GM12864 (cell line): ENCODE results near the gene CACNA2D2.

ENCODE experiments used
- DNase-seq: peaks from one replicate; pipeline ENCODE4 v3.0.0-alpha.2; 2011; ENCODE audit warnings: low read depth
- H3K4me3 ChIP-seq: 2 replicates; pipeline ENCODE4 v1.5.1; 2011; ENCODE audit warnings: mild to moderate bottlenecking, low read depth, low read length, control low read depth
- CTCF ChIP-seq: IDR thresholded peaks from 2 replicates; pipeline ENCODE4 v1.5.1; 2011; ENCODE audit warnings: low read depth, mild to moderate bottlenecking, moderate library complexity, low read length, control low read depth, inconsistent platforms; ENCODE audit errors: missing control alignments

The CACNA2D2 gene

GRCh38 chr3:50545781-50546180 lies 42.3 kb upstream of the CACNA2D2 start:
- no peak overlapping the region for H3K4me3 ChIP-seq
- no peak for TF ChIP-seq CTCF
- DNase-seq, result no peak

- H3K4me3 ChIP-seq, result no peak overlapping the region
- peak; percentile 94 for TF ChIP-seq CTCF
- DNase-seq, result no peak
These were observed 39.0 kb upstream of the CACNA2D2 start for GRCh38 chr3:50542177-50543034.

DNA sequence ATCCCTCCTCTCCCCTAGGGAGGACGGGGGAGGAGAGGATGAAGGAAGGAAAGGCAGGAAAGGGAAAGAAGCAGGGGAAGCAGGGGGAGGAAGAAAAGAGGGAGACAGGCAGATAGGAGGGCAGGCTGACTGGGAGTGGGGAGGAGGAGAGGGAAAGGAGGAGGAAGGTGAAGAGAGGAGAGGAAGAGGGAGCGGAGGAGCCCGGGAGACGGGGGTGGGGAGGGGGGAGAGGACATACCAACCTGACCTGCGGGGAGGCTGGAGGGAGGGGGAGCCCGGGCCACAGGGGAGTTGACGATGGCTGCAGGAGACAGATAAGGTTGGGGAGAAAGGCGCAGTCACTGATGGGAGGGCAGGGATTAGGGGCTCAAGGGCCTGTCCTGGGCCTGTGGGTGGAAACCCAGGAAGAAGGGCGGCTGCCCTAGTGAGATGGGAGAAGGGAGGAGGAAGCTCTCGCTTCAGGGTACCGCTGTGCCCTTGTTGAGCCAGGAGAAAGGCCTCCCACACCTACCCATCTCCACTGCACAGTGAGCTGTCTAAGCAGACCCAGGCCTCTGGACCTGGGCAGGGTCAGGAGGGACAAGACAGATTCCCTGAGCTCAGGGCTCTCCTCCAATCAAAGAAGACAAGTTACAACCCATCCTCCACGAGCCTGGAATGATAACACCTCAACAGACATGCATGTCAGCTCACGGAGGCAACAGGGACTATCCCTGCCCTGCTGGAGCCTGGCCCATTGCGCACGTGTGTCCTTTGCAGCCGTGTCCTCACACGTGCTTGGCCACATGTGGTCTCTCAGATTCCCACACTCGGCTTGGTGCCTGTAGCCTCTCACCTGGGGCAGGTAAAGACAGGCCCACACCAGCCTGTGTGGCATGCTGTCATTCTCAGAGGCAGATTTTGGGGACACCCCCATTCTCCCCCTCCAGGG lies 36.2 kb upstream of the CACNA2D2 start:
- TF ChIP-seq CTCF, result no peak
- no peak overlapping the region for H3K4me3 ChIP-seq
- DNase-seq, result no peak

- no peak for DNase-seq
- no peak overlapping the region for H3K4me3 ChIP-seq
- no peak for TF ChIP-seq CTCF
These were observed 34.1 kb upstream of the CACNA2D2 start for GRCh38 chr3:50537421-50538129.

- H3K4me3 ChIP-seq, result no peak overlapping the region
- TF ChIP-seq CTCF, result no peak
- no peak for DNase-seq
These were observed 33.2 kb upstream of the CACNA2D2 start for GRCh38 chr3:50536471-50537180.

DNA sequence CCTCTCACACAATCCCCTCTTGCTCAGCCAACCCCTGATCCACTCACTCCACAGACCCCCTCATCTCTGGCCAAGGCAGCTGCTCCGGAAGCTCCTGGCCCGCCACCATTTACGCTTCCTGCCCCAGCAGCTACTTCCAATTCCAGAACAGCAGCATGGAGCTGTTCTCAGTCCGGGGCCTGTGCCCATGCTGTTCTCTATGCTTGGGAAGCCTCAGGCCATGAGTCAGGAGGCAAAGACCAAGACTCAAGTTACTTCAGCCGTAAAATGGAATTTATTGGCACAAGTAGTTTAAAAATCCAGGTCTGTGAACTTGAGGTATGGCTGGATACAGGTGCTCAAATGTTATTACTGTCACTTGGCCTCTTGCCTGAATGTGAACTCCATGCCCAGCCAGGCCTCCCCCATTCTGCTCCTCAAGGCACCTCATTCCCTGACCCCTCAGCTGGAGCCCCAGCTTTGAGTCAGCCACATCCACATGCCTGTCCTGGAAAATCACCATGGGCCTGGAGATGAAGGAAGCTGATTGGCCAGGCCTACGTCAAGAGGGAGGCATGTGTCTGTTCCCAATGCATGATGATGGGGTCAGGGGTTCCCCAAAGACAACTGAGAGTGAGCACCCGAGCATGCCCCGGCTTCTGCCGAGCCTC lies 31.4 kb upstream of the CACNA2D2 start:
- no peak for DNase-seq
- no peak for TF ChIP-seq CTCF
- H3K4me3 ChIP-seq, result no peak overlapping the region
